ENCODE data around the gene TFAP2D.

The TFAP2D gene

DNA sequence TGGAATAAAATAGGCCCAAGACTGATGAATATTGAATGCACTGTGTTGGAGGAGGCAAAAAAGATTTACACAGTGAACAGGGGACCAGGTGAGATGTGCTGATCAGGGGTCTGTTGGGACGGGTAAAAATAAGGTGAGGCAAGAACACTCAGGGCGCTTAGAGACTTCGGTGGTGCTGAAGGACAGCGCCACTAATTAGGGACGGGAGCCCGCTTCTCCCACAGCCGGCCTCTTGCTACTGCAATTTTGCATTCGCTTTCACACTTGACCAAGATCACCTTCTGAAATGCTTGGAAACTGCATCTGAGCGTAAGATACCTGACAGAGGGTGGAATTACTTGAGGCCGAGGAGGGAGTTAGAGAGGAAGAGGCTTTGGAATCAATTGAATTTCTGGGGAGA is 7.3 kb downstream of the TFAP2D start:
- H3K27ac ChIP-seq, result no peak overlapping the region
- DNase-seq, result no peak
- H3K27me3 ChIP-seq (ENCODE audit: insufficient read depth, low read depth, severe bottlenecking), result peaks cover 93% of the 10 kb centered on the region
- no peak overlapping the region for H3K4me3 ChIP-seq (ENCODE audit: low read depth, low read length)
- H3K36me3 ChIP-seq, result no peaks in the 10 kb centered on the region
- H3K9me3 ChIP-seq (ENCODE audit: severe bottlenecking), result no peaks in the 10 kb centered on the region
- TF ChIP-seq, protein P1, sequence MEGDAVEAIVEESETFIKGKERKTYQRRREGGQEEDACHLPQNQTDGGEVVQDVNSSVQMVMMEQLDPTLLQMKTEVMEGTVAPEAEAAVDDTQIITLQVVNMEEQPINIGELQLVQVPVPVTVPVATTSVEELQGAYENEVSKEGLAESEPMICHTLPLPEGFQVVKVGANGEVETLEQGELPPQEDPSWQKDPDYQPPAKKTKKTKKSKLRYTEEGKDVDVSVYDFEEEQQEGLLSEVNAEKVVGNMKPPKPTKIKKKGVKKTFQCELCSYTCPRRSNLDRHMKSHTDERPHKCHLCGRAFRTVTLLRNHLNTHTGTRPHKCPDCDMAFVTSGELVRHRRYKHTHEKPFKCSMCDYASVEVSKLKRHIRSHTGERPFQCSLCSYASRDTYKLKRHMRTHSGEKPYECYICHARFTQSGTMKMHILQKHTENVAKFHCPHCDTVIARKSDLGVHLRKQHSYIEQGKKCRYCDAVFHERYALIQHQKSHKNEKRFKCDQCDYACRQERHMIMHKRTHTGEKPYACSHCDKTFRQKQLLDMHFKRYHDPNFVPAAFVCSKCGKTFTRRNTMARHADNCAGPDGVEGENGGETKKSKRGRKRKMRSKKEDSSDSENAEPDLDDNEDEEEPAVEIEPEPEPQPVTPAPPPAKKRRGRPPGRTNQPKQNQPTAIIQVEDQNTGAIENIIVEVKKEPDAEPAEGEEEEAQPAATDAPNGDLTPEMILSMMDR (IDR thresholded peaks at IDR 0.05; ENCODE audit: low read depth, low read length), result no peak

- Histone ChIP-seq H3K9me3 (ENCODE audit: severe bottlenecking) (no peaks in the 10 kb centered on the region), H3K27me3 (ENCODE audit: insufficient read depth, low read depth, severe bottlenecking) (peaks cover 90% of the 10 kb centered on the region), H3K27ac (no peak overlapping the region), H3K4me3 (ENCODE audit: low read depth, low read length) (no peak overlapping the region), H3K36me3 (no peaks in the 10 kb centered on the region)
- no peak for DNase-seq
- TF ChIP-seq, protein P1 (IDR thresholded peaks at IDR 0.05; ENCODE audit: low read depth, low read length), result no peak
These were observed 8.7 kb downstream of the TFAP2D start for GRCh38 chr6:50721978-50722377.

DNA sequence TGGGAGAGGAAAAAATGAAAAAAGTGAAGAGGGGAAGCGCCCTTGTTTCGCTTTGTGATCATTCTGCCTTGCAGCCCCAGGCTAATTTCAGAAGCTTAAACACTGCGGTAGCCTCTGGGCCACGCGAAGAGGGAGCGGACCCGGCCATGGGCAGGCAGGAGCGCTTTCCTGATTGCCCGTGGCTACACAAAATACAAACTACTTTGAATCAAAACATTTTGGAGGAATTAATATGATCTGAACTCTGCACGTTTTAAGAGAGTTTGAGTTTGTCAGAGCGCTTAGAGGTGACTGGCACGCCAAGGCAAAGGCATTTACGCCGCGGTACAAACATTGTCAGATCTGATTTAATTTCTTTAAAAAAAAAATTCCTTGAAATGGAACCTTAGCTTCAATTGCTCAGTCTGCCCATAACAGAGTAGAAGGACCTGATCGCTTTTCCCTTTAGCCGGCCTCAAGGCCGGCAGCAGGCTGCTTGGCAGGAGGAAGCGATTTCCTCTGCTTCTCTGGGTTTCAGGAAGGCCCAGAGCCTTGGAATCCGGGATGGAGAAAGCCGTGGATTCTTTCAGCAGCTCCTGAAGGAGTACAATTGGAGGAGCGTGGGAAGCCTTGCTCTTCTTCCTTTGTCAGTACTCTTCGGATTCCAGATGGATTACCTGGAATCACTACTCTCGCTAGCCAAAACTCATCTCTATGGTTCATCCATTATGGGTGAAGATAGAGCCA is 9.7 kb downstream of the TFAP2D start:
- DNase-seq, result no peak
- Histone ChIP-seq H3K36me3 (no peaks in the 10 kb centered on the region), H3K27me3 (ENCODE audit: insufficient read depth, low read depth, severe bottlenecking) (peaks cover 90% of the 10 kb centered on the region), H3K27ac (no peak overlapping the region), H3K4me3 (ENCODE audit: low read depth, low read length) (no peak overlapping the region), H3K9me3 (ENCODE audit: severe bottlenecking) (no peaks in the 10 kb centered on the region)
- TF ChIP-seq, protein P1 (IDR thresholded peaks at IDR 0.05; ENCODE audit: low read depth, low read length), result no peak

- peaks cover 77% of the 10 kb centered on the region for H3K27me3 ChIP-seq (ENCODE audit: insufficient read depth, low read depth, severe bottlenecking)
- TF ChIP-seq, protein P1 (IDR thresholded peaks at IDR 0.05; ENCODE audit: low read depth, low read length), result no peak
- peak overlapping the region; percentile 27 for H3K4me3 ChIP-seq (ENCODE audit: low read depth, low read length)
These were observed 11.2 kb downstream of the TFAP2D start for GRCh38 chr6:50724381-50725124.

DNA sequence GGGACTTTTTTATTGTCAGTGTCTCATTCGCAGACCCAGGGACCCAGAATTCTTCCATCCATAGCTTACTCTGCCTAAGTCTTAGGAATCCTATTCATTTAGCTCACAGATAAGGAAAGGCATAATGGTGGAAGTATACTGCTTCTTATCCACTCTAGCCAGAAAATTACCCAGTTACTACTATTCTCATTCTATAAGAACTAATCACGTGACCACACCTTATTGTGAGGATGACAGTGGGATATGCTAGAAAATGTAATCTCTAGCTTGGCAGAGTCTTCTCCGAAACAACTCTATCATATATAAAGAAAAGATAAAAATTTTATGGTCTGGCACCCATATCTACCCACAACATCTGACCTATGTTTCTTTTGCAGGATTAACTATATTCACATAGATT is 21.2 kb downstream of the TFAP2D start:
- no peak overlapping the region for H3K27ac ChIP-seq
- peaks cover 3% of the 10 kb centered on the region for H3K27me3 ChIP-seq (ENCODE audit: insufficient read depth, low read depth, severe bottlenecking)
- H3K36me3 ChIP-seq, result no peaks in the 10 kb centered on the region
- H3K9me3 ChIP-seq (ENCODE audit: severe bottlenecking), result no peaks in the 10 kb centered on the region
- H3K4me3 ChIP-seq (ENCODE audit: low read depth, low read length), result no peak overlapping the region
- TF ChIP-seq, protein P1 (IDR thresholded peaks at IDR 0.05; ENCODE audit: low read depth, low read length), result no peak
- DNase-seq, result no peak

More at GRCh38 chr6:50724381-50725124, 11.2 kb downstream of the TFAP2D start:
- no peaks in the 10 kb centered on the region for H3K36me3 ChIP-seq
- DNase-seq, result no peak
- no peak overlapping the region for H3K27ac ChIP-seq
- no peaks in the 10 kb centered on the region for H3K9me3 ChIP-seq (ENCODE audit: severe bottlenecking)

Measured in WERI-Rb-1 (cell line).